Measurements from ENCODE around the gene ZNF606. TPM values are rescaled to one million over a fixed set of nuclear protein-coding genes. Genes with fewer than 3 reads are reported as not detected.
A peak's percentile ranks its signal among the peaks of the same experiment; 100 is the strongest.

The ZNF606 gene
- total RNA-seq, 1 donor = 13.8 TPM

DNA sequence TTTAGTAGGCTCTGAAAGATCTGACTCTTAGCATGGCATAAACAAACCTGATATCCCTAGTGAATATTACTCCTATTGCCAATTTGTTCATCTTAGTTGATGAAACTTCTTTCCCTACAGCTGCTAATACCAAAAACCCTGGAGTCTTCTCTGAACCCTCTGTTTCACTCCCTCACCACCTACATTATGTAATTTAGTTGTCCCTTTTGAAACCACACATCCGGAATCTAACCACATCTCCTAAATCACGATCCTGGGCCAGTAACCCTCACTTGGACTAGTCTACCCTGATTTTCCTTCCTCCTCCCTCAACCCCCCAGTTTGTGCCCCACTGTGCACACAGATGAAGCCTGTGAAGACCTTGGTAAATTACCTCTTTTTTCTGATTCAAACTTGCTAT, 56.3 kb downstream of the ZNF606 start:
- no peak for DNase-seq (ENCODE audit: low read depth)
- peak overlapping the region; percentile 93 for H3K4me3 ChIP-seq (ENCODE audit: low read depth, low read length)
- no peak for TF ChIP-seq CTCF (IDR thresholded peaks at IDR 0.05; ENCODE audit: insufficient read depth, low read depth, low read length)

DNA sequence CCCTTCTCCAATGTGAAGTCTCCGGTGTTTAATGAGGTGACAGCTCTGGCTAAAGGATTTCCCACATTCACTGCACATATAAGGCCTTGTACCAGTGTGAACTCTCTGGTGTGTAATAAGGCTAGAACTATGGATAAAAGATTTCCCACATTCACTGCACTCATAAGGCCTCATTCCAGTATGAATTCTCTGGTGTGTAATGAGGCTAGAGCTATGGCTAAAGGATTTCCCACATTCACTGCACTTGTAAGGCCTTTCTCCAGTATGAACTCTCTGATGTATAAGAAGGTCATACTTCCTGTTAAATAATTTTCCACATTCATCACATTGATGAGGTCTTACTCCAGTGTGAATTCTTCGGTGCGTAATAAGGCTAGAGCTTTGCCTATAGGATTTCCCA, 61.0 kb downstream of the ZNF606 start:
- TF ChIP-seq CTCF (IDR thresholded peaks at IDR 0.05; ENCODE audit: insufficient read depth, low read depth, low read length) = no peak
- no peak overlapping the region for H3K4me3 ChIP-seq (ENCODE audit: low read depth, low read length)
- no peak for DNase-seq (ENCODE audit: low read depth)

DNA sequence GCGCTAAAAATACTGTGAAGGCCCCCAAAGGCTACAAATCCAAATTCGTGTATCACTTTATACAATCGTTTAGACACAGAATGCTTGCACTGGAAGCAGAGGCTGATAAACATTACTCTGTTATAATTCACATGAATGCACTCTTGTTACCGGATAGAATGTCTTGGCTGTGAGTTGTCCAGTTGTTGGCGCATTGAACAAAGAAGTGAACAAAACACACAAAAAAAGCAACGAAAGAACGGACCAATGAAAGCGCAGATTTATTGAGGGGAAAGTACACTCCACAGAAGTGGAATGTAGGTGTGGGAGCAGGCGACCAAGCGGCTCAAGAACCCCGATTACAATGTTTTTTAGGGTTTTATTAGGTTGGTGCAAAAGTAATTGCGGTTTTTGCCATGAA, 66.9 kb downstream of the ZNF606 start:
- TF ChIP-seq CTCF (IDR thresholded peaks at IDR 0.05; ENCODE audit: insufficient read depth, low read depth, low read length) = no peak
- H3K4me3 ChIP-seq (ENCODE audit: low read depth, low read length) = no peak overlapping the region
- no peak for DNase-seq (ENCODE audit: low read depth)

- peak; percentile 85 for DNase-seq (ENCODE audit: low read depth)
- no peak for TF ChIP-seq CTCF (IDR thresholded peaks at IDR 0.05; ENCODE audit: insufficient read depth, low read depth, low read length)
- H3K4me3 ChIP-seq (ENCODE audit: low read depth, low read length) = peak within 1 kb of the TSS; percentile 90
Measured at GRCh38 chr19:57934820-57935665, 67.6 kb downstream of the ZNF606 start, which contains the start of gene ZNF418. TSS of gene ZNF418 (minus strand) at chr19:57935402. CDS start at chr19:57933822, 1,580 bp downstream.

- no peak for DNase-seq (ENCODE audit: low read depth)
- no peak overlapping the region for H3K4me3 ChIP-seq (ENCODE audit: low read depth, low read length)
- TF ChIP-seq CTCF (IDR thresholded peaks at IDR 0.05; ENCODE audit: insufficient read depth, low read depth, low read length) = no peak
Measured at GRCh38 chr19:57927587-57927986, 75.0 kb downstream of the ZNF606 start.

Other genes with a start within 250 kb of the ZNF606 start
- 12.2 and 22.9 TPM in 2 replicates for gene ZNF586, start 233.1 kb downstream of the ZNF606 start, total RNA-seq
- gene ZNF552, start 187.9 kb downstream of the ZNF606 start, total RNA-seq = 7.4 and 12.1 TPM in 2 replicates
- gene ZNF587B, start 172.5 kb downstream of the ZNF606 start, total RNA-seq = 25.1 and 28.1 TPM in 2 replicates
- gene ZNF587, start 153.0 kb downstream of the ZNF606 start, total RNA-seq = 22.2 and 29.8 TPM in 2 replicates
- 7.8 and 9.3 TPM in 2 replicates for gene ZNF814, start 113.8 kb downstream of the ZNF606 start, total RNA-seq
- 12.2 and 19.4 TPM in 2 replicates for gene ZNF417, start 86.2 kb downstream of the ZNF606 start, total RNA-seq
- 3.5 and 5.2 TPM in 2 replicates for gene ZNF418, start 67.4 kb downstream of the ZNF606 start, total RNA-seq
- 4.8 and 5.2 TPM in 2 replicates for gene ZNF256, start 55.1 kb downstream of the ZNF606 start, total RNA-seq
- under 0.01 and 0.32 TPM in 2 replicates for gene C19orf18, start 28.3 kb downstream of the ZNF606 start, total RNA-seq
- gene ZSCAN1, start 31.2 kb upstream of the ZNF606 start, total RNA-seq = not detected in 2 replicates
- 1.6 and 4.3 TPM in 2 replicates for gene ZNF135, start 56.5 kb upstream of the ZNF606 start, total RNA-seq
- gene ZSCAN18, start 95.4 kb upstream of the ZNF606 start, total RNA-seq = 10.6 and 16.0 TPM in 2 replicates
- 9.7 and 14.2 TPM in 2 replicates for gene ZNF329, start 148.0 kb upstream of the ZNF606 start, total RNA-seq
- gene ZNF274, start 180.2 kb upstream of the ZNF606 start, total RNA-seq = 12.9 and 17.7 TPM in 2 replicates
- gene ZNF544, start 226.1 kb upstream of the ZNF606 start, total RNA-seq = 26.7 and 47.5 TPM in 2 replicates